ENCODE data around the gene SASH1. TPM values are rescaled to one million over a fixed set of nuclear protein-coding genes. Genes with fewer than 3 reads are reported as not detected.

Gene SASH1
- total RNA-seq, 1 experiment from 2014 or later = 27.4 TPM

- DNase-seq (ENCODE audit: low read depth) = peak; percentile 63
Measured at GRCh38 chr6:148520109-148520841, 177.6 kb downstream of the SASH1 start.

- DNase-seq (ENCODE audit: low read depth) = no peak
Measured at GRCh38 chr6:148521158-148521557, 178.5 kb downstream of the SASH1 start.

GRCh38 chr6:148521586-148521985 lies 178.9 kb downstream of the SASH1 start:
- peak; percentile 43 for DNase-seq (ENCODE audit: low read depth)

- peak; percentile 78 for DNase-seq (ENCODE audit: low read depth)
Measured at GRCh38 chr6:148523048-148523447, 180.4 kb downstream of the SASH1 start.

GRCh38 chr6:148523551-148523950 lies 180.9 kb downstream of the SASH1 start:
- DNase-seq (ENCODE audit: low read depth) = no peak

GRCh38 chr6:148524471-148524882 lies 181.8 kb downstream of the SASH1 start:
- peak; percentile 85 for DNase-seq (ENCODE audit: low read depth)

- peak; percentile 88 for DNase-seq (ENCODE audit: low read depth)
Measured at GRCh38 chr6:148524976-148525375, 182.3 kb downstream of the SASH1 start.

GRCh38 chr6:148525453-148525852 lies 182.8 kb downstream of the SASH1 start:
- DNase-seq (ENCODE audit: low read depth) = peak; percentile 89

- no peak for DNase-seq (ENCODE audit: low read depth)
Measured at GRCh38 chr6:148526145-148526544, 183.5 kb downstream of the SASH1 start.

GRCh38 chr6:148528292-148528691 lies 185.7 kb downstream of the SASH1 start:
- DNase-seq (ENCODE audit: low read depth) = no peak

GRCh38 chr6:148529010-148529409 lies 186.4 kb downstream of the SASH1 start:
- no peak for DNase-seq (ENCODE audit: low read depth)

GRCh38 chr6:148530394-148530953 lies 187.8 kb downstream of the SASH1 start:
- peak; percentile 71 for DNase-seq (ENCODE audit: low read depth)

GRCh38 chr6:148530976-148531375 lies 188.3 kb downstream of the SASH1 start:
- DNase-seq (ENCODE audit: low read depth) = no peak

- no peak for DNase-seq (ENCODE audit: low read depth)
Measured at GRCh38 chr6:148532698-148533097, 190.1 kb downstream of the SASH1 start.

- DNase-seq (ENCODE audit: low read depth) = no peak
Measured at GRCh38 chr6:148533309-148534107, 190.9 kb downstream of the SASH1 start.

- DNase-seq (ENCODE audit: low read depth) = no peak
Measured at GRCh38 chr6:148534871-148535270, 192.2 kb downstream of the SASH1 start.

GRCh38 chr6:148535381-148535780 lies 192.7 kb downstream of the SASH1 start:
- DNase-seq (ENCODE audit: low read depth) = no peak

GRCh38 chr6:148535976-148536375 lies 193.3 kb downstream of the SASH1 start:
- DNase-seq (ENCODE audit: low read depth) = peak; percentile 93

GRCh38 chr6:148538261-148539190 lies 195.9 kb downstream of the SASH1 start:
- DNase-seq (ENCODE audit: low read depth) = peak; percentile 64

GRCh38 chr6:148543540-148543939 lies 200.9 kb downstream of the SASH1 start:
- DNase-seq (ENCODE audit: low read depth) = no peak

GRCh38 chr6:148544421-148544820 lies 201.8 kb downstream of the SASH1 start:
- DNase-seq (ENCODE audit: low read depth) = no peak

GRCh38 chr6:148545901-148546300 lies 203.3 kb downstream of the SASH1 start:
- no peak for DNase-seq (ENCODE audit: low read depth)

All from RPMI7951 (cell line).